ENCODE results near the gene RC3H1.
A peak's percentile ranks its signal among the peaks of the same experiment; 100 is the strongest.
"Not testable (repeated sequence)": the region's sequence is repeated elsewhere in the genome, so short reads cannot be mapped to it uniquely, and the experiment has no call there.

RC3H1 gene

GRCh38 chr1:174022080-174022975 is at the start of gene RC3H1:
Gene RC3H1 (minus strand): TSS chr1:174022357. CDS start chr1:173992985, 29,372 bp downstream.
- DNase-seq (ENCODE audit: low spot score), result peak; percentile 94

- DNase-seq (ENCODE audit: low spot score), result no peak
Observed at GRCh38 chr1:174070614-174071013, 48.5 kb upstream of the RC3H1 start.

GRCh38 chr1:174068000-174068399 is 45.8 kb upstream of the RC3H1 start:
- DNase-seq (ENCODE audit: low spot score), result peak; percentile 52

- peak; percentile 86 for DNase-seq (ENCODE audit: low spot score)
Observed at GRCh38 chr1:174060090-174060489, 37.9 kb upstream of the RC3H1 start.

GRCh38 chr1:174058624-174059023 is 36.5 kb upstream of the RC3H1 start:
- no peak for DNase-seq (ENCODE audit: low spot score)

GRCh38 chr1:174056609-174057008 is 34.5 kb upstream of the RC3H1 start:
- DNase-seq (ENCODE audit: low spot score), result not testable (repeated sequence)

GRCh38 chr1:174055797-174056196 is 33.6 kb upstream of the RC3H1 start:
- not testable (repeated sequence) for DNase-seq (ENCODE audit: low spot score)

GRCh38 chr1:174053826-174054225 is 31.7 kb upstream of the RC3H1 start:
- DNase-seq (ENCODE audit: low spot score), result no peak

- DNase-seq (ENCODE audit: low spot score), result no peak
Observed at GRCh38 chr1:174052621-174053020, 30.5 kb upstream of the RC3H1 start.

- DNase-seq (ENCODE audit: low spot score), result no peak
Observed at GRCh38 chr1:174051956-174052355, 29.8 kb upstream of the RC3H1 start.

GRCh38 chr1:174049514-174049913 is 27.4 kb upstream of the RC3H1 start:
- no peak for DNase-seq (ENCODE audit: low spot score)

GRCh38 chr1:174044418-174045222 is 22.5 kb upstream of the RC3H1 start:
- peak; percentile 30 for DNase-seq (ENCODE audit: low spot score)

- peak; percentile 34 for DNase-seq (ENCODE audit: low spot score)
Observed at GRCh38 chr1:174042509-174042908, 20.4 kb upstream of the RC3H1 start.

GRCh38 chr1:174041369-174041768 is 19.2 kb upstream of the RC3H1 start:
- no peak for DNase-seq (ENCODE audit: low spot score)

- peak; percentile 93 for DNase-seq (ENCODE audit: low spot score)
Observed at GRCh38 chr1:174040387-174040786, 18.2 kb upstream of the RC3H1 start.

GRCh38 chr1:174039027-174039426 is 16.9 kb upstream of the RC3H1 start:
- no peak for DNase-seq (ENCODE audit: low spot score)

- DNase-seq (ENCODE audit: low spot score), result no peak
Observed at GRCh38 chr1:174036798-174037197, 14.6 kb upstream of the RC3H1 start.

- no peak for DNase-seq (ENCODE audit: low spot score)
Observed at GRCh38 chr1:174036204-174036603, 14.0 kb upstream of the RC3H1 start.

GRCh38 chr1:174032671-174033222 is 10.6 kb upstream of the RC3H1 start:
- no peak for DNase-seq (ENCODE audit: low spot score)

- DNase-seq (ENCODE audit: low spot score), result no peak
Observed at GRCh38 chr1:174031099-174031498, 8.9 kb upstream of the RC3H1 start.

- no peak for DNase-seq (ENCODE audit: low spot score)
Observed at GRCh38 chr1:174028495-174028894, 6.3 kb upstream of the RC3H1 start.

GRCh38 chr1:174023440-174023839 is 1.3 kb upstream of the RC3H1 start:
- DNase-seq (ENCODE audit: low spot score), result peak; percentile 90

GRCh38 chr1:174022976-174023277 is 770 bp upstream of the RC3H1 start:
- no peak for DNase-seq (ENCODE audit: low spot score)

Data from kidney tubule cell (primary cell).